ENCODE data around the gene TBC1D22A.

Gene TBC1D22A

DNA sequence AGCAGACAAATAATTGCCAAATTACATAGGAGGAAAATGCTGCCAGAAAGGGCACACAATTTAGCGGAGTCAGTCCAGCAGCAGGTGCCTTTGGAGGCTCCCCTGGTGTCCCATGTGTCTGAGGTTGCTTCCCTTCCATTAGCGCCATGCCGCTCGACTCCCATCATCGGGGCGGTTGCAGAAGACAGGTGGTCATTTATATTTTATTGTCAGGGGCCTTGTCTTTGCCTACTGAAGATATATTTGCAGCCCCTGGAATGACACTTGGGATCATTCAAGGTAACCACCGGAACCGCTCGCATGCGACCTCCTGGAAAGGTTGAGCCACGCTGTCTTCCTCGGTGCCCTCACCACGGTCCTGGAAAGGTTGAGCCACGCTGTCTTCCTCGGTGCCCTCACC, 298.3 kb downstream of the TBC1D22A start:
- Histone ChIP-seq H3K9ac (ENCODE audit: low read depth, low read length) (no peak overlapping the region), H3K4me1 (ENCODE audit: insufficient read depth, low read length) (no peaks in the 10 kb centered on the region), H3K9me3 (ENCODE audit: control insufficient read depth, insufficient read depth, low read length) (no peaks in the 10 kb centered on the region), H3K36me3 (ENCODE audit: insufficient read depth, low read length) (no peaks in the 10 kb centered on the region)

DNA sequence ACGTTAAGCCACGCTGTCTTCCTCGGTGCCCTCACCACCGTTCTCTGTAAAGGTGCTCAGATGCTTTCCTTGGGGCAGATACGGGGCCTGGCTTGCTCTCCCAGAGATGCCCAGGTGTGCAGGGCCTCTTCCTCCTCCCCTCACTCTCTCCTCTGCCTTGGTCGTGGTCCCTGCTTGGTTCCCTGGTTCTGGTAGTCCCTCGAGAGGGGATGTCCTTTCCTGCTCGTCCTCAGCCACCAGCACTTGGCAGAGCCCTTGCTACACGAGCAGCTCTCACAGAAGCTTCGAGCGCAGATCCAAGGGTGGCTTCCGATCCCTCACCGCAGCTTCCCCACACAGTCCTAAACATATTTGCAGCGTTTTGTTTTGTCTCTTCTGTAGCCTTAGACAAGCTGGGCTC, 298.8 kb downstream of the TBC1D22A start:
- H3K36me3 ChIP-seq (ENCODE audit: insufficient read depth, low read length) = no peaks in the 10 kb centered on the region
- no peaks in the 10 kb centered on the region for H3K9me3 ChIP-seq (ENCODE audit: control insufficient read depth, insufficient read depth, low read length)
- no peaks in the 10 kb centered on the region for H3K4me1 ChIP-seq (ENCODE audit: insufficient read depth, low read length)
- H3K9ac ChIP-seq (ENCODE audit: low read depth, low read length) = no peak overlapping the region

DNA sequence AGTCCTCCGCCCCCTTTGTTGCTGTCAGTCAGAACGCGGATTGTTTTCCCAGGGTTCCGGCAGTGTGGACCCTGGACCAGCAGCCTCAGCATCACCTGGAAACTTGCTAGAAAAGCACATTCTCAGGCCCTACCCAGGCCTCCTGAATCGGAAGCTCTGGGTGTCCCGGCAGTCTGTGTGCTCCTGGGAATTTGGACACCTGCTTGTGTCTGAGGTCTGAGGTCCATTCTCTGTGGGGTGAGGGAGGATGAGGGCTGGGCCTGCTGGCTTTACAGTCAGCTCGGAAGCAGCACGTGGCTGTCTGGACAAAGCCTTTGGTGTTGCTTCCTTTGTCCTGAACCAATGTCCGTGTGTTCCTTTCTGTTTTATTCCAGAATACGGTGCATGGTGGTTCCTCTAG, 299.7 kb downstream of the TBC1D22A start:
- no peaks in the 10 kb centered on the region for H3K4me1 ChIP-seq (ENCODE audit: insufficient read depth, low read length)
- H3K9me3 ChIP-seq (ENCODE audit: control insufficient read depth, insufficient read depth, low read length) = no peaks in the 10 kb centered on the region
- no peak overlapping the region for H3K9ac ChIP-seq (ENCODE audit: low read depth, low read length)
- H3K36me3 ChIP-seq (ENCODE audit: insufficient read depth, low read length) = no peaks in the 10 kb centered on the region

DNA sequence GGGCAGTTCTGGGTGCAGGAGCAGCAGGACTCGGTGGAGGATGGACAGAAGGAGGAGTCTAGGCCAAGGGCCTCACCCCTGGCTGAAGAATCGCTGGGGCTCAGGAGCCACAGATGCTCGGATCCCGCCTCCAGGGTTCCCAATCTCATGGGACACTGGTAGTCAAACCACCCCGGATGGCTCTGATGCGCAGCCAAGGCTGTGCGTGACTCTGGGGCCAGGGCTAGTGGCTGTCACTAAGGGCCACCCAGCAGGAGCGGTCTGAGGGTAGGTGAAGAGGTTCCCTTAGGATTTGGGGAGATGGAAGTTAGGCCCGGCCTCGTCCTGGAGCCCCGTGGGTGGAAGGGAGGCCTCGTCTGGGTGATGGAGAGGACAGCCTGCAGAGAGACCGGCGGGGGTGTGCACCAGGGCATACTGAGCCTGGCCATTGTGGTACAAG, 300.6 kb downstream of the TBC1D22A start:
- H3K4me1 ChIP-seq (ENCODE audit: insufficient read depth, low read length) = no peaks in the 10 kb centered on the region
- H3K9ac ChIP-seq (ENCODE audit: low read depth, low read length) = no peak overlapping the region
- H3K9me3 ChIP-seq (ENCODE audit: control insufficient read depth, insufficient read depth, low read length) = no peaks in the 10 kb centered on the region
- H3K36me3 ChIP-seq (ENCODE audit: insufficient read depth, low read length) = no peaks in the 10 kb centered on the region

DNA sequence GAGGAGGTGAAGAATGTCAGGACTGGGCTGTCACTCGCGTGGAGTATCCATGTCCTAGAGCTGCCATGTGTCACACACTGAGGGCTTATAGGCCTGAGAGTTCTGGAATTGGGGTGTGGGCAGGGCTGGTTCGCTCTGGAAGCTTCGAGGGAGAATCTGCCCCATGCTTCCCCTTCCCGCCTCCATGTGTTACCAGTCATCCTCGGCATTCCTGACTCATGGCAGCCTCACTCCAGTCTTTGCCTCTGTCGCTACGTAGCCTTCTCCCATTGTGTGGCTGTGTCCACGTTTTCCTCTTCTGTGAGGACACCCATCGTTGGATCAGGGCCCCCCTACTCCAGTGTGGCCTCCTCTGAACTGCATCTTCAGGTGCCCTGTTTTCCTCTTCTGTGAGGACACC, 301.2 kb downstream of the TBC1D22A start:
- Histone ChIP-seq H3K9me3 (ENCODE audit: control insufficient read depth, insufficient read depth, low read length) (no peaks in the 10 kb centered on the region), H3K36me3 (ENCODE audit: insufficient read depth, low read length) (no peaks in the 10 kb centered on the region), H3K4me1 (ENCODE audit: insufficient read depth, low read length) (no peaks in the 10 kb centered on the region), H3K9ac (ENCODE audit: low read depth, low read length) (no peak overlapping the region)

DNA sequence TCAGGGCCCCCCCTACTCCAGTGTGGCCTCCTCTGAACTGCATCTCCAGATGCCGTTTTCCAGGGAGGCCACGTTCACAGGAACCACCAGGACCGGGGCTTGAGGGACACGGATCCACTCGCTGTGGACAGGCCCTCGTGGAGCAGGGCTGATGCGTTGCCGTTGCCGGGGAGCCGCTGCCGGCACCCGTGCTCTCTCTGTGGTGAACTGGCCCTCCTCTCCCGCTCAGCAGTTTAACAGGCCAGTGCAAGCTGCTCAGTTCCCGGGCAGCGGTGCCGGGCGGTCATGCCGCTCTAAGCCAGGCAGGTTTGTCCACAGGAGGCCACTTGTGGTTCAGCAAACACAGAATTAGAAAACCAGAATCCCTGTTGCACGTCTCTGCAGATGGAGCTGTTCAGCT, 301.6 kb downstream of the TBC1D22A start:
- Histone ChIP-seq H3K36me3 (ENCODE audit: insufficient read depth, low read length) (no peaks in the 10 kb centered on the region), H3K9me3 (ENCODE audit: control insufficient read depth, insufficient read depth, low read length) (no peaks in the 10 kb centered on the region), H3K4me1 (ENCODE audit: insufficient read depth, low read length) (no peaks in the 10 kb centered on the region), H3K9ac (ENCODE audit: low read depth, low read length) (no peak overlapping the region)

DNA sequence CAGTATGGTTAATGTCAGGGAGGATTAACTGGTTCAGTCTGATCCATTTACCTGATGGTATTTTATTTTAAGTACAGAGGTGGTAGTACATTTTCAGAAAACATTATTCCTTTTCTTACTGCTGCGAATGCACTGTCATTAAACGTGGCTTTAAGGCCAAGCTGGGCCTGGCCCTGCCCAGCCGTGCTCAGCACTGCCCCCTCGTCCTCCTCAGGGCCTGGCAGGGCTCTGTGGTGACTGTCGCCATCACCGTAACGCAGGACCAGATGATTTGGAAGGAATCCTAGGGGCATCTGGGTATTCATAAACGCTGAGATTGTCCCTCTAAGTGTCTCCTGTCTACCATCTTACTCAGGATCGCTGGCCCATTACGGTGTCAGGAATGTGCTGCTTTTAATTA, 302.0 kb downstream of the TBC1D22A start:
- no peaks in the 10 kb centered on the region for H3K9me3 ChIP-seq (ENCODE audit: control insufficient read depth, insufficient read depth, low read length)
- H3K4me1 ChIP-seq (ENCODE audit: insufficient read depth, low read length) = no peaks in the 10 kb centered on the region
- H3K9ac ChIP-seq (ENCODE audit: low read depth, low read length) = no peak overlapping the region
- H3K36me3 ChIP-seq (ENCODE audit: insufficient read depth, low read length) = no peaks in the 10 kb centered on the region

DNA sequence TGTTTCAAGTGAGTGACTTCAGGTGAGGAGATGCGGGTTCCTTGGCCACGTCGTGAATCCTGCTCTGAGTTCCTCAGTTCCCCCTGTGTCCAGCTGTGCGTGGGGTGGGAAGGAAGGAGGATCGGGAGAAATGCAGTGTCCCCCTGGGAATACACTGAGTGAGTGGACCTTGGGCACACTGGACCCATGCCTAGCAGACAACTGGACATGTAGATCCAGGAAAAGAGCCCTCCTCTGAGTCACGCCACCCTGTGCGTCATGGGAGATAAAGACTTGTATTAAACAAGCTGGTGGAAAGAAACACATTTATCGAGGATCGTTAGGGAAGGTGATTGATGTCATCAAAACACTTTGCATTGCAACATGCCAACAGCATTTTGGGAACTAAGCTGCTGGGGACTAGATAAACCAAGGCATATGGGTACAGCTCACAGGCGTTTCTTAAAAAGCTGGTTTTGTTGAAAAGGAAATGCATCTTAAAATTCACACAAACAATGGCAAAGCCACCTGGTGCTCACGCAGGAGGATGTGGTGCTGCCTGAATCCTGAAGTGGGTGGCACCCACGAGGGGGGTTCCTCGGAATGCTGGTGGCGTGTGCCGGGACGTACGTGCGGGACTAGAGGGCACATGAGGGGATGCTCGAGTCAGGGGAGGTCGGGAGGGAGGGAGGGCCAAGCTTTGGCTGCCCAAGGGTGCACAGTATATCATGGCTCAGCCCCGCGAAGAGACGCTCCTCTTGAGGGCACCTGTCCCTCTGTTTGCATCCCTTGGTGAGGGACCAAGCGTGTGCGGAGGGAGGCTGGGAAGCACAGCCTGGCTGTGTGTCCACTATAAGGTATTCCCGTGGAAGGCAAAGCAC, 303.5 kb downstream of the TBC1D22A start:
- Histone ChIP-seq H3K9ac (ENCODE audit: low read depth, low read length) (no peak overlapping the region), H3K9me3 (ENCODE audit: control insufficient read depth, insufficient read depth, low read length) (no peaks in the 10 kb centered on the region), H3K4me1 (ENCODE audit: insufficient read depth, low read length) (no peaks in the 10 kb centered on the region), H3K36me3 (ENCODE audit: insufficient read depth, low read length) (no peaks in the 10 kb centered on the region)

DNA sequence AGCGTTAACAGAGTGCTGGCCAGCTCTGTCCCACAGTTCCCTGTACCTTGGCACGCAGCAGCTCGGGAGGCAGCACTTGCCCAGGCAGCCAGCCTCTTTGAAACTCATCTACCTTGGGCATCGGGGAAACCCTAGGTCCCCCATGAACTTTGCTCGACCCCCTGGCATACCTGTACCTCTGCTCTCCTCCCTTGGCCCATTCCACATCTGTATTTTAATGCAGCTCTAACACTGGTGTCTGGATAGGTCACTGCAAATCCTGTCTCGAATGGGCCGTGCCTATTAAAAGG, 304.1 kb downstream of the TBC1D22A start:
- H3K4me1 ChIP-seq (ENCODE audit: insufficient read depth, low read length) = no peaks in the 10 kb centered on the region
- no peaks in the 10 kb centered on the region for H3K9me3 ChIP-seq (ENCODE audit: control insufficient read depth, insufficient read depth, low read length)

DNA sequence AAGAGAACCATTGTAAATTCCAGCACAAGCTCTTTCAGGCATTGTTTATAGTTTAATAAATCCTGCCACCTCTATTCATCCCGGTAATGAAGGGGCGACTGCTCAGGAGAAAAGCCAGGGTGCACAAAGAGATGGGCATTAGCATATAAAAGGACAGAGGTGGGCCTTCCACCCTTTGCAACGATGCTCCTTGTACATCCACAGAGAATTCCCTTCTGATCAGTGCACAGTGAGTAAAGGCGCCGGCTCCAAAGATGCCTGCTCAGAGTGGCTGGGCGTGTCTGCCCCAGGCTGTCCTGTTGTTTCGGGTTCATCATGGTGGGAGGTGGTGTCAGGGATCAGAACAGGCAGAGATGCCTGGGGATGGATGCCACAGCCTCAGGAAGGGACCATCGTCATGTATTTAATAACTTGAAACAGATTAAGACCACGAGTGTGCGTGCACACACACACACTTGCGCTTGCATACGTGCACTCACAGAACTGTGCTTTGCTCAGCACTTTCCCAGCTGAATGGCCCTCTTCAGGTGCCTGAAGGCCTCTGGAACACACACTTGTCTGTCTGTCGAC, 305.0 kb downstream of the TBC1D22A start:
- no peaks in the 10 kb centered on the region for H3K9me3 ChIP-seq (ENCODE audit: control insufficient read depth, insufficient read depth, low read length)
- no peaks in the 10 kb centered on the region for H3K36me3 ChIP-seq (ENCODE audit: insufficient read depth, low read length)
- no peaks in the 10 kb centered on the region for H3K4me1 ChIP-seq (ENCODE audit: insufficient read depth, low read length)
- H3K9ac ChIP-seq (ENCODE audit: low read depth, low read length) = no peak overlapping the region

More for the DNA sequence above, 304.1 kb downstream of the TBC1D22A start:
- no peak overlapping the region for H3K9ac ChIP-seq (ENCODE audit: low read depth, low read length)
- no peaks in the 10 kb centered on the region for H3K36me3 ChIP-seq (ENCODE audit: insufficient read depth, low read length)

DNA sequence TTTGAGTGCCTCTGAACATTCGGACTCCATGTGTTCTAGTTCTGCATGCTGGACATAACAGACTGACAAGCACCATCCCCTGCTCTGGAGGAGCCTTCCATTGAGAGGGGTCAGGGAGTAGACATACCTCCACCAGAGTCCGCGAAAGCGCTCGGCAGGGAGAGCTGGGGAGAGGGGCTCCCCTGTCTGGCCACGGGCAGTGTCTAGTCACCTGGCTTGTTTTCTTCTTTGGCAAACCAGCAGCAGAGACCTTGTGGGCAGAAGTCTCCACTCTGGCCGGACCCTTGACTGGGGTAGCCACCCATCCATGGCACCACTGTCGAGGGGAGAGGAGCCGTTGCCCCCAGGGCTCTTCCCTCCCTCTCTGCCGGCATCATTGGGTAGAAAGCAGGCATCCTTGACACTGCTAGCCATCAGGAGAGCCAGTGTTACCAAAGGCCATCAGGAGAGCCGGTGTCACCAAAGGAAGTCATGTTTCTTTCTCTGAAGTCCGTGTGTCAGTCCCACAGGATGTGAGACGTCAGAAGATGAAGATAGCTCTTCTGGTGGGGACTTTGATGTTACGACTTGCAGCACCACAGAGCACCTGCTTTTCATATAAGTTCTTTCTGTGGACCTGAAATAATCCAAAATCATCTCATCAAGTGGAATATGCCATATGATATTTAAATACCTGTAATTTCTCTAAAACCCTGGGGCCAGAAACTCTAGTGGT, 305.6 kb downstream of the TBC1D22A start:
- Histone ChIP-seq H3K36me3 (ENCODE audit: insufficient read depth, low read length) (no peaks in the 10 kb centered on the region), H3K9me3 (ENCODE audit: control insufficient read depth, insufficient read depth, low read length) (no peaks in the 10 kb centered on the region), H3K9ac (ENCODE audit: low read depth, low read length) (no peak overlapping the region), H3K4me1 (ENCODE audit: insufficient read depth, low read length) (no peaks in the 10 kb centered on the region)

DNA sequence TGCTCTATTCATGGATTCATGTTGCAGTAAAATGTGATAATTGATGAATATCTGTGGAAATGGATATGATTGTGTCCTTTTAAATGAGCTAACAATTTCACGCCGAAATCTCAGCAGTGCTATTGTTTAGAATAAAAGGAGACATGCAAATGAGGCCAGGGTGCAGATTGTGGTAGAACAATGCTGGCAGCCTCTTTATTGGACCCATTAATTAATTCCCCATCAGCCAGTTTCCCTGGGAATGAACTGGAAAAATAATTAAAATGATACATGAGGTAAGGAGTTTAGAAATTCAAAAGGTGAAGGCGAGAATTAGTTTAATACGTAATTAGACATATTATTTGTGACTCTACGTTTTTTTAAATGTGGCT, 306.2 kb downstream of the TBC1D22A start:
- no peak overlapping the region for H3K9ac ChIP-seq (ENCODE audit: low read depth, low read length)
- H3K4me1 ChIP-seq (ENCODE audit: insufficient read depth, low read length) = no peaks in the 10 kb centered on the region
- H3K36me3 ChIP-seq (ENCODE audit: insufficient read depth, low read length) = no peaks in the 10 kb centered on the region
- no peaks in the 10 kb centered on the region for H3K9me3 ChIP-seq (ENCODE audit: control insufficient read depth, insufficient read depth, low read length)

DNA sequence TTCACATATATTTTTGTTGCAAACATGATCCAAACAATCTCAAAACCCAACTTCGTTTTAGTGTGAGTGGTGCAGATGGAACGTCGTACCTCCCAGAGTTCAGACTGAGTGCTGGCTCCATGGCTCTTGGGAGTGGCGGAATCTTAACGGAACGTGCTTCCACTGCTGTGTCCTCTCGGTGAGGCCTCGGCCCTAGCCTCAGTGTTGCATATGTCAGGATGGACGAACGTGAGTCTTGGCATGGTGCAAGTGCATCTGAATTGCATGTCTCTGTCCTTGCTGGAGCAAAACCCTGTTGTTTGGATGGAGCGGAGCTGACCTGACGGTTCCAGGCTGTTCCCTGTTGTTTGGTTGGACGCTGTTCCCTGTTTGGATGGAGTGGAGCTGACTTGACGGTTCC, 306.8 kb downstream of the TBC1D22A start:
- H3K9me3 ChIP-seq (ENCODE audit: control insufficient read depth, insufficient read depth, low read length) = no peaks in the 10 kb centered on the region
- no peak overlapping the region for H3K9ac ChIP-seq (ENCODE audit: low read depth, low read length)
- no peaks in the 10 kb centered on the region for H3K36me3 ChIP-seq (ENCODE audit: insufficient read depth, low read length)
- no peaks in the 10 kb centered on the region for H3K4me1 ChIP-seq (ENCODE audit: insufficient read depth, low read length)

DNA sequence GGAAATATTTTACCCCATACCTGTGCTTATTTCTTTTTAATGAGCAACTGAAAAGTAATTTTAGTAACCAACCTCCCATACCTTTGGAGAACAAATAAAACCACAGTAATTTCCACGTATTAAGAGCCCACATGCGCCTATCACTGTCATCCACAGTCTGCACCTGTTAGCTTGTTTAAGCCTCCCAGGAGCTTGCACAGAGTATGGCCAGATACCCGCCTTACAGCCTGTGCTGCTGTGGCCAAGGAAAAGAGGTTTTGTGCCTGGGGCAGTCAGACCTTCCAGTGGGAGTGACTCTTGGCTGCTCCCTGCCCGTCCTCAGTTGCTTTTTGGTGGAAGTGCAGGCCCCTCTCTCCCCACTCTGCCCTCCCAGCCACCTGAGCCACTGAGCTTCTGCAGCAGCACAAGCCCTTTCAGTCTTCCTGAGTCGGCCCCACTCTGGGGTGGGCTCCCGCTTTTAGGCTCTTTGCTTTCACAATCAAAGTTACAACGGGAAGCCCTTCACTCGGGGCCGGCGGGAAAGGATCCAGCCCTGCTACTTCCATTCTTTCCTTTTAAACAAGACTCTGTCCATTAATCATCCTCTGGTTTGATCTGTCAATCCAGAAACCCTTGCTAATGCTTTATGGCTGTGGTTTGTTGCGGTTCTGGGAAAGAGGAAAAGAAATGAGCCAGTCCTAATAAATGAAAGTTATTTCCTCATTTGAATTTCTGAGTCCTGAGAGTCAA, 308.8 kb downstream of the TBC1D22A start:
- Histone ChIP-seq H3K4me1 (ENCODE audit: insufficient read depth, low read length) (no peaks in the 10 kb centered on the region), H3K9ac (ENCODE audit: low read depth, low read length) (no peak overlapping the region), H3K9me3 (ENCODE audit: control insufficient read depth, insufficient read depth, low read length) (no peaks in the 10 kb centered on the region), H3K36me3 (ENCODE audit: insufficient read depth, low read length) (no peaks in the 10 kb centered on the region)

Data from ES-I3 (cell line).